ENCODE data around the gene NPY4R2.
"Not testable (repeated sequence)": the region's sequence is repeated elsewhere in the genome, so short reads cannot be mapped to it uniquely, and the experiment has no call there.

- not testable (repeated sequence) for TF ChIP-seq CTCF (IDR thresholded peaks at IDR 0.05; ENCODE audit: poor library complexity, severe bottlenecking); EZH2 (IDR thresholded peaks at IDR 0.05; ENCODE audit: borderline replicate concordance, insufficient read depth, low read length, poor library complexity, severe bottlenecking); POLR2AphosphoS5 (IDR thresholded peaks at IDR 0.05)
These were observed 41.2 kb downstream of the NPY4R2 start for GRCh38 chr10:47959677-47960076.
